HCT116 (cell line): Measurements from ENCODE around the gene PRMT2. TPM values are rescaled to one million over a fixed set of nuclear protein-coding genes. Genes with fewer than 3 reads are reported as not detected.
"Not testable (repeated sequence)": the region's sequence is repeated elsewhere in the genome, so short reads cannot be mapped to it uniquely, and the experiment has no call there.

Experiments used
- ATAC-seq: fragments of 200-7000 bp; cut with Tn5 transposase; 2 replicates; pipeline ENCODE4 v1.9.1; 2020; ENCODE audit warnings: mild to moderate bottlenecking, moderate library complexity
- BruUV-seq: library from RNA; stranded (reverse); fragments of 400-500 nt; replicated peaks from 2 replicates; lab custom pipeline; 2021; lab: Mats Ljungman, UMichigan
- CTCF ChIA-PET: fragments of 300-600 bp; sonication (Branson Sonifier 250); formaldehyde crosslinking; loops from one replicate; lab custom pipeline; 2021; ENCODE audit warnings: antibody characterized with exemption; lab: Charles Lee
- POLR2A ChIA-PET: fragments of 300-600, 350-600 bp; sonication (Branson Sonifier 250); formaldehyde crosslinking; loops from one replicate; lab custom pipeline; 2021; ENCODE audit warnings: antibody characterized with exemption; lab: Charles Lee
- RAD21 ChIA-PET, 2 experiments: fragments of 300-600 bp; sonication (Branson Sonifier 250); formaldehyde crosslinking; loops; one replicate each; lab custom pipeline; 2023; ENCODE audit warnings: low total read pairs in 2 of 2; ENCODE audit not compliant: uncharacterized antibody in 2 of 2, unreplicated experiment in 2 of 2, low non-redundant PET in 1 of 2; lab: Charles Lee
- DNase-seq: peaks from one replicate; pipeline ENCODE4 v3.0.0-alpha.2; 2010; ENCODE audit warnings: low read depth, low spot score
- H2AFZ ChIP-seq: fragments of 200-600 bp; shearing (Covaris generic), sonication (generic); 2 replicates; pipeline ENCODE4 v1.6.1; 2017; ENCODE audit warnings: low read depth, mixed run types, mixed read lengths, antibody characterized with exemption, low read length; ENCODE audit not compliant: poor library complexity, severe bottlenecking
- H3K27ac ChIP-seq: 2 replicates; pipeline ENCODE4 v1.5.1; 2012; ENCODE audit warnings: low read depth, low read length
- H3K27me3 ChIP-seq: fragments of 200-600 bp; sonication (generic); 2 replicates; pipeline ENCODE4 v1.6.1; 2016; ENCODE audit warnings: mixed run types, low read length, mixed read lengths; ENCODE audit not compliant: insufficient read depth
- H3K36me3 ChIP-seq, 2 experiments: fragments of 200-500 bp in 1 of 2; fragments of 200-600 bp in 1 of 2; sonication (Bioruptor generic) in 1 of 2; sonication (generic) in 1 of 2; 2 replicates each; pipeline versions ENCODE4 v1.5.1 to v1.6.1; 2014 to 2016; ENCODE audit warnings: low read length in 2 of 2, inconsistent platforms in 1 of 2, mixed read lengths in 1 of 2, mixed run types in 1 of 2; ENCODE audit not compliant: insufficient read depth in 2 of 2, control insufficient read depth in 1 of 2
- H3K4me1 ChIP-seq, 2 experiments: fragments of 200-600 bp in 1 of 2; sonication (generic) in 1 of 2; 2 replicates each; pipeline versions ENCODE4 v1.5.1 to v1.6.1; 2012 to 2017; ENCODE audit warnings: low read length in 2 of 2, inconsistent platforms in 1 of 2, mild to moderate bottlenecking in 1 of 2, mixed read lengths in 1 of 2, mixed run types in 1 of 2, moderate library complexity in 1 of 2; ENCODE audit not compliant: insufficient read depth in 2 of 2, control insufficient read depth in 1 of 2
- H3K4me2 ChIP-seq: fragments of 200-600 bp; sonication (generic); 2 replicates; pipeline ENCODE4 v1.6.1; 2017; ENCODE audit warnings: mixed run types, low read length, mixed read lengths
- H3K4me3 ChIP-seq, 2 experiments: fragments of 200-600 bp in 1 of 2; sonication (generic) in 1 of 2; replicated peaks in 1 of 2; 2 replicates each; pipeline ENCODE4 v1.5.1; 2011 to 2016; ENCODE audit warnings: low read length in 2 of 2, control low read depth in 1 of 2, low read depth in 1 of 2, mild to moderate bottlenecking in 1 of 2, mixed read lengths in 1 of 2, mixed run types in 1 of 2
- H3K79me2 ChIP-seq: fragments of 200-600 bp; sonication (generic); 2 replicates; pipeline ENCODE4 v1.6.1; 2017; ENCODE audit warnings: mild to moderate bottlenecking, mixed run types, low read length, moderate library complexity, mixed read lengths; ENCODE audit not compliant: insufficient read depth
- H3K9ac ChIP-seq: fragments of 200-600 bp; sonication (generic); 2 replicates; pipeline ENCODE4 v1.6.1; 2016; ENCODE audit warnings: low read length, mixed read lengths
- H3K9me2 ChIP-seq: fragments of 200-600 bp; sonication (generic), shearing (Covaris generic); 2 replicates; pipeline ENCODE4 v1.6.1; 2017; ENCODE audit warnings: mixed run types, mild to moderate bottlenecking, moderate library complexity; ENCODE audit not compliant: insufficient read depth
- H3K9me3 ChIP-seq, 2 experiments: fragments of 200-500 bp in 1 of 2; fragments of 200-600 bp in 1 of 2; sonication (Bioruptor generic) in 1 of 2; sonication (generic) in 1 of 2; 2 replicates each; pipeline ENCODE4 v1.6.1; 2014 to 2017; ENCODE audit warnings: low read length in 2 of 2, mixed read lengths in 2 of 2, inconsistent platforms in 1 of 2, low read depth in 1 of 2, mild to moderate bottlenecking in 1 of 2, mixed run types in 1 of 2, moderate library complexity in 1 of 2; ENCODE audit not compliant: control insufficient read depth in 1 of 2, insufficient read depth in 1 of 2
- H4K20me1 ChIP-seq: fragments of 200-600 bp; sonication (generic), shearing (Covaris generic); 2 replicates; pipeline ENCODE4 v1.6.1; 2017; ENCODE audit warnings: mixed run types, mild to moderate bottlenecking, moderate library complexity; ENCODE audit not compliant: insufficient read depth
- intact Hi-C: fragments of 100-400 bp; cut with micrococcal nuclease; formaldehyde crosslinking; loops from 2 replicates; pipeline ENCODE4 v1.10.0; 2022
- total RNA-seq: library from RNA; stranded (reverse); gene quantifications from one replicate; pipeline ENCODE4 v1.2.1, GENCODE V29; 2021; ENCODE audit not compliant: unreplicated experiment

Gene PRMT2
- total RNA-seq, 1 experiment from 2014 or later, result 59.1 TPM

GRCh38 chr21:46699104-46699503, 63.6 kb downstream of the PRMT2 start:
- intact Hi-C loops, H3K79me2 ChIP-seq, H2AFZ ChIP-seq, H3K9me3 ChIP-seq, H3K4me3 ChIP-seq, H3K27ac ChIP-seq, H4K20me1 ChIP-seq, POLR2A ChIA-PET, H3K9me2 ChIP-seq, H3K4me2 ChIP-seq, H3K4me1 ChIP-seq, H3K9ac ChIP-seq, H3K36me3 ChIP-seq, H3K27me3 ChIP-seq, DNase-seq, BruUV-seq, RAD21 ChIA-PET, CTCF ChIA-PET: not testable (repeated sequence)
- ATAC-seq, result peak; percentile 79

Other genes starting within 250 kb of the PRMT2 start
- 39.9 TPM for gene DIP2A, start 176.8 kb upstream of the PRMT2 start, total RNA-seq
- not detected for gene S100B, start 30.6 kb upstream of the PRMT2 start, total RNA-seq